ENCODE results near the gene PSME2. TPM values are rescaled to one million over a fixed set of nuclear protein-coding genes. Genes with fewer than 3 reads are reported as not detected.
A peak's percentile ranks its signal among the peaks of the same experiment; 100 is the strongest.

The PSME2 gene
- total and polyA plus RNA-seq, 2 of the 13 experiments (the other 11 are each of a cell fraction or from before 2014, with no cell fraction given), result 332 to 716 TPM

DNA sequence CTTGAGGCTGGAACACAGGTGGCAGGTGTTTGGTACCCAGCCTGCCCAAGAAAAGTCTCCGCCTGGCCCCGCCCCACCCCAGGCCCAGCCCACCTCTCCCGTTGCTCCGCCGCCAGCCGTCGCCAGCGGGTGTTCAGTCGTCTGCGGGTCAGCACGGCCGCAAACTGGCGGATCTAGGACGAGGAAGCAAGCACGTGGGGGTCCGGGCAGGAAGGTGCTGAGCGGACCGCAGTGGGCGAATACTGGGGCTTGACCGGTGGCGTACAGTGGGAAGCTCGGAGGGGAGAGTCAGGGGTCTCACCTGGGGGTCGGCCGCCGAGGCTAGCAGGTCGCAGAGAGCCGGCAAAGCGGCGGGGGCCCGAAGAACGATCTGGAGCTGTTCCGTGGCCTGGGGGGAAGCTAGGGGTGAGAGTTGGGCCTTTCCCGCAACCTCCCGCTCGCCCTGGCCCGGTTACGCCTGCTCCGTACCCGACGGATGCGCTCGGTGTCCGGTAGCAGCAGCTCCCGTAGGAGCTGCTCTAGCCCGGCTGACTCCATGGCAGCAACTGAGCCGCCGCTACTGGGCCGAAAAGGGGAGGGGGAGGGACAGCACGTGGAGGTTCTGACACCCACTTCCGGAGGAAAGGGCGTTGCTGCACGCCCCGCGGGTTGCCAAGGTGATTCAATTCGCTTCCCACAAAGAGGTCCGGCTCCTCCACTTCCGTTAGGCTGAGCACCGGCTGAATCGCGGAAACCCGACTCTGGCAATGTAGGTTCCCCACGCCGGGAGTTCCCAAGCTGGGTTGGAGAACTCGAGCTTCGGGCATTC, 42.0 kb upstream of the PSME2 start, which contains the start of gene IPO4 (continued):
- TF ChIP-seq IRF9 (CRISPR knock-in tag; IDR thresholded peaks at IDR 0.05; ENCODE audit: borderline replicate concordance) (peak; percentile 90), ZSCAN30 (CRISPR knock-in tag; IDR thresholded peaks at IDR 0.05) (no peak), SRY (CRISPR knock-in tag; IDR thresholded peaks at IDR 0.05) (no peak), SP4 (CRISPR knock-in tag; IDR thresholded peaks at IDR 0.05) (peak; percentile 94), REPIN1 (CRISPR knock-in tag; IDR thresholded peaks at IDR 0.05; ENCODE audit: borderline replicate concordance, low read depth) (peak; percentile 100), SNAI1 (CRISPR knock-in tag; IDR thresholded peaks at IDR 0.05; ENCODE audit: borderline replicate concordance) (peak; percentile 99; the same call in 1 of the 2 replicates), CBX2 (IDR thresholded peaks at IDR 0.05; ENCODE audit: low read depth, low read length) (peak; percentile 80; the same call in 1 of the 2 replicates), CBX2 (CRISPR knock-in tag; IDR thresholded peaks at IDR 0.05; ENCODE audit: low read depth) (peak; percentile 98; the same call in 1 of the 2 replicates), IRX3 (CRISPR knock-in tag; IDR thresholded peaks at IDR 0.05; ENCODE audit: borderline replicate concordance, low read depth) (peak; percentile 98), ZSCAN20 (CRISPR knock-in tag; IDR thresholded peaks at IDR 0.05; ENCODE audit: borderline replicate concordance) (peak; percentile 96), TBL1XR1 (IDR thresholded peaks at IDR 0.05; ENCODE audit: borderline replicate concordance, low read length, partially characterized antibody) (peak; percentile 96), AGO2 (optimal IDR thresholded peaks at IDR 0.05; ENCODE audit: low read depth, low read length) (peak; percentile 100), NFE2 (CRISPR knock-in tag; IDR thresholded peaks at IDR 0.05) (no peak), GABPA (IDR thresholded peaks at IDR 0.05; ENCODE audit: low read depth, low read length) (no peak), GABPA (CRISPR knock-in tag; IDR thresholded peaks at IDR 0.05; ENCODE audit: low read depth) (no peak), PHB2 (IDR thresholded peaks at IDR 0.05; ENCODE audit: partially characterized antibody) (no peak), TEAD3 (CRISPR knock-in tag; optimal IDR thresholded peaks at IDR 0.05; ENCODE audit: borderline replicate concordance) (peak; percentile 72), ZNF552 (CRISPR knock-in tag; IDR thresholded peaks at IDR 0.05; ENCODE audit: borderline replicate concordance) (peak; percentile 85), ZNF670 (CRISPR knock-in tag; IDR thresholded peaks at IDR 0.05; ENCODE audit: borderline replicate concordance) (no peak), TRIM24 (CRISPR knock-in tag; IDR thresholded peaks at IDR 0.05) (no peak), ZNF329 (CRISPR knock-in tag; IDR thresholded peaks at IDR 0.05; ENCODE audit: low read depth) (peak; percentile 92), RARG (CRISPR knock-in tag; IDR thresholded peaks at IDR 0.05; ENCODE audit: low read depth) (peak; percentile 29; the same call in 1 of the 2 replicates), SATB2 (CRISPR knock-in tag; IDR thresholded peaks at IDR 0.05) (peak; percentile 92), ARHGAP35 (CRISPR knock-in tag; IDR thresholded peaks at IDR 0.05; ENCODE audit: borderline replicate concordance) (peak; percentile 90), SAP130 (CRISPR knock-in tag; IDR thresholded peaks at IDR 0.05; ENCODE audit: low read depth) (peak; percentile 100), MAFG (CRISPR knock-in tag; IDR thresholded peaks at IDR 0.05) (no peak), NPAS2 (CRISPR knock-in tag; IDR thresholded peaks at IDR 0.05; ENCODE audit: borderline replicate concordance) (no peak), RFXAP (CRISPR knock-in tag; IDR thresholded peaks at IDR 0.05; ENCODE audit: borderline replicate concordance) (peak; percentile 97)
- TF ChIP-seq, protein P1, sequence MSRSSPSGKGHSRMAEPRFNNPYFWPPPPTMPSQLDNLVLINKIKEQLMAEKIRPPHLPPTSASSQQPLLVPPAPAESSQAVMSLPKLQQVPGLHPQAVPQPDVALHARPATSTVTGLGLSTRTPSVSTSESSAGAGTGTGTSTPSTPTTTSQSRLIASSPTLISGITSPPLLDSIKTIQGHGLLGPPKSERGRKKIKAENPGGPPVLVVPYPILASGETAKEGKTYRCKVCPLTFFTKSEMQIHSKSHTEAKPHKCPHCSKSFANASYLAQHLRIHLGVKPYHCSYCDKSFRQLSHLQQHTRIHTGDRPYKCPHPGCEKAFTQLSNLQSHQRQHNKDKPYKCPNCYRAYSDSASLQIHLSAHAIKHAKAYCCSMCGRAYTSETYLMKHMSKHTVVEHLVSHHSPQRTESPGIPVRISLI (CRISPR knock-in tag; IDR thresholded peaks at IDR 0.05; ENCODE audit: borderline replicate concordance), result peak; percentile 58; the same call in 1 of the 2 replicates
